HCT116 (cell line): ENCODE data around the gene DHRS13. TPM values are rescaled to one million over a fixed set of nuclear protein-coding genes. Genes with fewer than 3 reads are reported as not detected.
A peak's percentile ranks its signal among the peaks of the same experiment; 100 is the strongest.

Experiments
- ATAC-seq: fragments of 200-7000 bp; cut with Tn5 transposase; 2 replicates; pipeline ENCODE4 v1.9.1; 2020; ENCODE audit warnings: mild to moderate bottlenecking, moderate library complexity
- BruUV-seq: library from RNA; stranded (reverse); fragments of 400-500 nt; replicated peaks from 2 replicates; lab custom pipeline; 2021; lab: Mats Ljungman, UMichigan
- CTCF ChIA-PET: fragments of 300-600 bp; sonication (Branson Sonifier 250); formaldehyde crosslinking; loops from one replicate; lab custom pipeline; 2021; ENCODE audit warnings: antibody characterized with exemption; lab: Charles Lee
- POLR2A ChIA-PET: fragments of 300-600, 350-600 bp; sonication (Branson Sonifier 250); formaldehyde crosslinking; loops from one replicate; lab custom pipeline; 2021; ENCODE audit warnings: antibody characterized with exemption; lab: Charles Lee
- RAD21 ChIA-PET, 2 experiments: fragments of 300-600 bp; sonication (Branson Sonifier 250); formaldehyde crosslinking; loops; one replicate each; lab custom pipeline; 2023; ENCODE audit warnings: low total read pairs in 2 of 2; ENCODE audit not compliant: uncharacterized antibody in 2 of 2, unreplicated experiment in 2 of 2, low non-redundant PET in 1 of 2; lab: Charles Lee
- DNase-seq: peaks from one replicate; pipeline ENCODE4 v3.0.0-alpha.2; 2010; ENCODE audit warnings: low read depth, low spot score
- H2AFZ ChIP-seq: fragments of 200-600 bp; shearing (Covaris generic), sonication (generic); 2 replicates; pipeline ENCODE4 v1.6.1; 2017; ENCODE audit warnings: low read depth, mixed run types, mixed read lengths, antibody characterized with exemption, low read length; ENCODE audit not compliant: poor library complexity, severe bottlenecking
- H3K27ac ChIP-seq: 2 replicates; pipeline ENCODE4 v1.5.1; 2012; ENCODE audit warnings: low read depth, low read length
- H3K27me3 ChIP-seq: fragments of 200-600 bp; sonication (generic); 2 replicates; pipeline ENCODE4 v1.6.1; 2016; ENCODE audit warnings: mixed run types, low read length, mixed read lengths; ENCODE audit not compliant: insufficient read depth
- H3K36me3 ChIP-seq, 2 experiments: fragments of 200-500 bp in 1 of 2; fragments of 200-600 bp in 1 of 2; sonication (Bioruptor generic) in 1 of 2; sonication (generic) in 1 of 2; 2 replicates each; pipeline versions ENCODE4 v1.5.1 to v1.6.1; 2014 to 2016; ENCODE audit warnings: low read length in 2 of 2, inconsistent platforms in 1 of 2, mixed read lengths in 1 of 2, mixed run types in 1 of 2; ENCODE audit not compliant: insufficient read depth in 2 of 2, control insufficient read depth in 1 of 2
- H3K4me1 ChIP-seq, 2 experiments: fragments of 200-600 bp in 1 of 2; sonication (generic) in 1 of 2; 2 replicates each; pipeline versions ENCODE4 v1.5.1 to v1.6.1; 2012 to 2017; ENCODE audit warnings: low read length in 2 of 2, inconsistent platforms in 1 of 2, mild to moderate bottlenecking in 1 of 2, mixed read lengths in 1 of 2, mixed run types in 1 of 2, moderate library complexity in 1 of 2; ENCODE audit not compliant: insufficient read depth in 2 of 2, control insufficient read depth in 1 of 2
- H3K4me2 ChIP-seq: fragments of 200-600 bp; sonication (generic); 2 replicates; pipeline ENCODE4 v1.6.1; 2017; ENCODE audit warnings: mixed run types, low read length, mixed read lengths
- H3K4me3 ChIP-seq, 2 experiments: fragments of 200-600 bp in 1 of 2; sonication (generic) in 1 of 2; replicated peaks in 1 of 2; 2 replicates each; pipeline ENCODE4 v1.5.1; 2011 to 2016; ENCODE audit warnings: low read length in 2 of 2, control low read depth in 1 of 2, low read depth in 1 of 2, mild to moderate bottlenecking in 1 of 2, mixed read lengths in 1 of 2, mixed run types in 1 of 2
- H3K79me2 ChIP-seq: fragments of 200-600 bp; sonication (generic); 2 replicates; pipeline ENCODE4 v1.6.1; 2017; ENCODE audit warnings: mild to moderate bottlenecking, mixed run types, low read length, moderate library complexity, mixed read lengths; ENCODE audit not compliant: insufficient read depth
- H3K9ac ChIP-seq: fragments of 200-600 bp; sonication (generic); 2 replicates; pipeline ENCODE4 v1.6.1; 2016; ENCODE audit warnings: low read length, mixed read lengths
- H3K9me2 ChIP-seq: fragments of 200-600 bp; sonication (generic), shearing (Covaris generic); 2 replicates; pipeline ENCODE4 v1.6.1; 2017; ENCODE audit warnings: mixed run types, mild to moderate bottlenecking, moderate library complexity; ENCODE audit not compliant: insufficient read depth
- H3K9me3 ChIP-seq, 2 experiments: fragments of 200-500 bp in 1 of 2; fragments of 200-600 bp in 1 of 2; sonication (Bioruptor generic) in 1 of 2; sonication (generic) in 1 of 2; 2 replicates each; pipeline ENCODE4 v1.6.1; 2014 to 2017; ENCODE audit warnings: low read length in 2 of 2, mixed read lengths in 2 of 2, inconsistent platforms in 1 of 2, low read depth in 1 of 2, mild to moderate bottlenecking in 1 of 2, mixed run types in 1 of 2, moderate library complexity in 1 of 2; ENCODE audit not compliant: control insufficient read depth in 1 of 2, insufficient read depth in 1 of 2
- H4K20me1 ChIP-seq: fragments of 200-600 bp; sonication (generic), shearing (Covaris generic); 2 replicates; pipeline ENCODE4 v1.6.1; 2017; ENCODE audit warnings: mixed run types, mild to moderate bottlenecking, moderate library complexity; ENCODE audit not compliant: insufficient read depth
- CTCF ChIP-seq, 3 experiments: fragments of 200-600 bp in 1 of 3; sonication (generic) in 1 of 3; IDR thresholded peaks in 2 of 3; conservative IDR thresholded peaks in 1 of 3; 2 replicates each; pipeline ENCODE4 v1.5.1; 2012 to 2017; ENCODE audit warnings: low read depth in 2 of 3, low read length in 2 of 3, antibody characterized with exemption in 1 of 3, borderline replicate concordance in 1 of 3, control low read depth in 1 of 3, mild to moderate bottlenecking in 1 of 3, mixed read lengths in 1 of 3, mixed run types in 1 of 3, moderate library complexity in 1 of 3; ENCODE audit not compliant: insufficient read depth in 1 of 3
- ELF1 ChIP-seq: IDR thresholded peaks from 2 replicates; pipeline ENCODE4 v1.6.1; 2012; ENCODE audit warnings: low read depth, borderline replicate concordance
- MAX ChIP-seq: IDR thresholded peaks from 2 replicates; pipeline ENCODE4 v1.6.1; 2012
- RAD21 ChIP-seq: IDR thresholded peaks from 2 replicates; pipeline ENCODE4 v1.6.1; 2012; ENCODE audit warnings: low read depth, mild to moderate bottlenecking
- ZFX ChIP-seq: fragments of 450-650 bp; IDR thresholded peaks from 2 replicates; pipeline ENCODE4 v1.6.1; 2017
- ZNF274 ChIP-seq: fragments of 200-500 bp; sonication (Bioruptor generic); IDR thresholded peaks from 2 replicates; pipeline ENCODE4 v1.6.1; 2014; ENCODE audit warnings: mild to moderate bottlenecking, low read depth, low read length, inconsistent platforms
- intact Hi-C: fragments of 100-400 bp; cut with micrococcal nuclease; formaldehyde crosslinking; loops from 2 replicates; pipeline ENCODE4 v1.10.0; 2022
- total RNA-seq: library from RNA; stranded (reverse); gene quantifications from one replicate; pipeline ENCODE4 v1.2.1, GENCODE V29; 2021; ENCODE audit not compliant: unreplicated experiment

DHRS13 gene
- total RNA-seq, 1 experiment from 2014 or later = 13.5 TPM

- H3K9me2 ChIP-seq = no peaks in the 10 kb centered on the region
- no peak overlapping the region for H3K4me3 ChIP-seq
- H3K4me2 ChIP-seq = no peak overlapping the region
- H3K27ac ChIP-seq = no peak overlapping the region
- peak; percentile 99 for ATAC-seq
- peaks cover 0 to 5% of the 10 kb centered on the region in 2 experiments; a peak in 1 of 4 replicates for H3K36me3 ChIP-seq
- no peaks in the 10 kb centered on the region for H3K27me3 ChIP-seq
- H4K20me1 ChIP-seq = no peaks in the 10 kb centered on the region
- ChIA-PET RAD21 (interaction anchor here (1.0 to 2.3 kb wide), 6 partner anchors 111 to 152 kb away, joined by 3 to 10 read pairs (median 6); partner anchors contain the start of genes NEK8 (in 1 of the 2) and TLCD1 (in 1 of the 2)), POLR2A (interaction anchor here (0.6 to 1.2 kb wide), 5 partner anchors 19 to 154 kb away, joined by 3 to 5 read pairs (median 3); partner anchors contain the start of genes FAM222B and NEK8), CTCF (interaction anchor here (0.5 to 2.4 kb wide), 6 partner anchors 14 to 151 kb away, joined by 3 to 57 read pairs (median 6); partner anchors contain the start of genes NEK8 and TLCD1)
- H3K9me3 ChIP-seq = no peaks in the 10 kb centered on the region
- BruUV-seq = no TSS peak
- H3K4me1 ChIP-seq = no peaks in the 10 kb centered on the region; a peak in 1 of 4 replicates
- H3K79me2 ChIP-seq = no peaks in the 10 kb centered on the region
- no peak overlapping the region for H2AFZ ChIP-seq
- intact Hi-C loops = loop anchor here (1.0 kb wide), 2 partner anchors 116 to 152 kb away; no protein-coding TSS in a partner anchor
- peak; percentile 67 for DNase-seq
- TF ChIP-seq RAD21 = peak; percentile 92
- no peak for TF ChIP-seq MAX
- TF ChIP-seq CTCF (IDR thresholded peaks at IDR 0.05 in 2 of 3, conservative IDR thresholded peaks at IDR 0.05 in 1 of 3; ENCODE audit: borderline replicate concordance in 1 of 3, insufficient read depth in 1 of 3, low read depth in 2 of 3, low read length in 2 of 3) = peak; percentile 71 to 87 (median 76)
- TF ChIP-seq ELF1 = no peak
- no peak for TF ChIP-seq ZFX
- TF ChIP-seq ZNF274 = no peak
- TF ChIP-seq, all 23 proteins: peak for 2
- no peak overlapping the region for H3K9ac ChIP-seq
Measured at GRCh38 chr17:28878981-28879380, 23.9 kb downstream of the DHRS13 start.
